B cell (primary cell): Measurements from ENCODE around the gene POGLUT2. TPM values are rescaled to one million over a fixed set of nuclear protein-coding genes. Genes with fewer than 3 reads are reported as not detected.

ENCODE experiments used
- ATAC-seq: fragments of 200-7000 bp; cut with Tn5 transposase; one replicate; pipeline ENCODE4 v1.10.0; 2021; ENCODE audit warnings: low read depth, mild to moderate bottlenecking, moderate number of reproducible peaks, moderate library complexity
- CTCF ChIA-PET: fragments of 350-600 bp; sonication (Branson Sonifier 250); formaldehyde crosslinking; loops from one replicate; lab custom pipeline; 2021; ENCODE audit warnings: antibody characterized with exemption, inconsistent platforms; lab: Charles Lee
- POLR2A ChIA-PET: fragments of 350-600 bp; sonication (Branson Sonifier 250); formaldehyde crosslinking; loops from one replicate; lab custom pipeline; 2021; ENCODE audit warnings: antibody characterized with exemption; lab: Charles Lee
- DNase-seq: peaks from one replicate; pipeline ENCODE4 v3.0.0; 2013
- H2AFZ ChIP-seq: 2 replicates; pipeline ENCODE4 v1.6.1; 2012; ENCODE audit warnings: mild to moderate bottlenecking, low read depth, low read length; ENCODE audit not compliant: insufficient read depth, poor library complexity, severe bottlenecking
- H3K27ac ChIP-seq, 2 donors: 1 replicate in 1 of 2; 2 replicates in 1 of 2; pipeline ENCODE4 v1.5.1; 2012 to 2013; ENCODE audit warnings: low read length in 2 of 2, mild to moderate bottlenecking in 2 of 2, moderate library complexity in 1 of 2
- H3K27me3 ChIP-seq, 4 experiments: fragments of 200-600 bp in 1 of 4; sonication (generic) in 1 of 4; replicated peaks in 1 of 4; 1 replicate in 2 of 4; 2 replicates in 2 of 4; pipeline versions ENCODE4 v1.6.1 to v1.7.0; 2013 to 2016; ENCODE audit warnings: low read length in 3 of 4, mild to moderate bottlenecking in 2 of 4, mixed read lengths in 1 of 4, moderate library complexity in 1 of 4; ENCODE audit not compliant: insufficient read depth in 4 of 4, control insufficient read depth in 3 of 4; ENCODE audit errors: control extremely low read depth in 1 of 4
- H3K36me3 ChIP-seq, 2 experiments: replicated peaks in 1 of 2; 1 replicate in 1 of 2; 2 replicates in 1 of 2; pipeline versions ENCODE4 v1.6.1 to v1.7.1; 2013; ENCODE audit warnings: low read length in 1 of 2; ENCODE audit not compliant: insufficient read depth in 2 of 2, control insufficient read depth in 1 of 2; ENCODE audit errors: control extremely low read depth in 1 of 2, extremely low read depth in 1 of 2
- H3K4me1 ChIP-seq, 2 donors: fragments of 200-600 bp in 1 of 2; sonication (generic) in 1 of 2; 1 replicate in 1 of 2; 2 replicates in 1 of 2; pipeline versions ENCODE4 v1.5.1 to v1.6.1; 2013 to 2017; ENCODE audit warnings: low read length in 2 of 2; ENCODE audit not compliant: control insufficient read depth in 2 of 2, insufficient read depth in 2 of 2
- H3K4me2 ChIP-seq: replicated peaks from 2 replicates; pipeline ENCODE3; 2012; ENCODE audit warnings: mild to moderate bottlenecking, low read depth, low read length; ENCODE audit not compliant: poor library complexity, severe bottlenecking
- H3K4me3 ChIP-seq, 5 experiments: fragments of 200-600 bp in 1 of 5; sonication (generic) in 1 of 5; 1 replicate in 3 of 5; 2 replicates in 2 of 5; pipeline versions ENCODE4 v1.5.1 to v1.7.0; 2011 to 2016; ENCODE audit warnings: low read length in 4 of 5, mild to moderate bottlenecking in 4 of 5, low read depth in 2 of 5, control low read depth in 1 of 5, moderate library complexity in 1 of 5; ENCODE audit not compliant: insufficient read depth in 1 of 5; ENCODE audit errors: control extremely low read depth in 1 of 5, extremely low read depth in 1 of 5
- H3K79me2 ChIP-seq: fragments of 200-600 bp; sonication (generic); one replicate; pipeline ENCODE4 v1.6.0; 2016; ENCODE audit warnings: low read length; ENCODE audit not compliant: control insufficient read depth, insufficient read depth
- H3K9ac ChIP-seq: fragments of 200-600 bp; sonication (generic); 2 replicates; pipeline ENCODE4 v1.6.1; 2017; ENCODE audit warnings: mild to moderate bottlenecking, low read length, moderate library complexity
- H3K9me3 ChIP-seq, 3 donors: one replicate each; pipeline versions ENCODE4 v1.6.1 to v1.7.1; 2013; ENCODE audit warnings: low read length in 2 of 3; ENCODE audit not compliant: control insufficient read depth in 2 of 3, insufficient read depth in 1 of 3; ENCODE audit errors: control extremely low read depth in 1 of 3
- H4K20me1 ChIP-seq: 2 replicates; pipeline ENCODE4 v1.6.0; 2012; ENCODE audit warnings: mild to moderate bottlenecking, low read length; ENCODE audit not compliant: insufficient read depth, control insufficient read depth, poor library complexity, severe bottlenecking
- H3K27ac Mint-ChIP-seq: one replicate; pipeline ENCODE4 v1.8.0; 2021; ENCODE audit warnings: mixed read lengths
- H3K27me3 Mint-ChIP-seq: one replicate; pipeline ENCODE4 v1.8.0; 2021; ENCODE audit warnings: mixed read lengths
- H3K4me1 Mint-ChIP-seq: one replicate; pipeline ENCODE4 v1.8.0; 2021; ENCODE audit warnings: mixed read lengths
- H3K4me3 Mint-ChIP-seq: one replicate; pipeline ENCODE4 v1.8.0; 2021; ENCODE audit warnings: mixed read lengths
- H3K9me3 Mint-ChIP-seq: one replicate; pipeline ENCODE4 v1.8.0; 2022; ENCODE audit warnings: mixed read lengths; ENCODE audit not compliant: insufficient read depth
- CTCF ChIP-seq: fragments of 200-600 bp; IDR thresholded peaks from one replicate; pipeline ENCODE4 v1.8.0; 2022; ENCODE audit warnings: antibody characterized with exemption, mild to moderate bottlenecking
- EZH2 ChIP-seq: IDR thresholded peaks from 2 replicates; pipeline ENCODE4 v1.6.1; 2012; ENCODE audit warnings: borderline replicate concordance, low read depth, mild to moderate bottlenecking, moderate library complexity, low read length; ENCODE audit not compliant: insufficient read depth, poor library complexity, severe bottlenecking
- WGBS: methylation state at CpG from one replicate; pipeline ENCODE4 v1.1.5; 2013; ENCODE audit warnings: missing lambda C conversion rate; ENCODE audit not compliant: insufficient coverage; 5-methylcytosine and 5-hydroxymethylcytosine counted together
- intact Hi-C: fragments of 100-400 bp; cut with micrococcal nuclease; formaldehyde crosslinking; loops from one replicate; pipeline ENCODE4 v1.10.0; 2022
- polyA plus RNA-seq: library from polyadenylated mRNA; depleted of rRNA; stranded (reverse); fragments of >200 nt; gene quantifications from 2 replicates; pipeline ENCODE4 v1.2.3, GENCODE V29; 2012
- total RNA-seq, 2 donors: library from RNA; stranded (reverse); fragments of 120-200 nt in 1 of 2; gene quantifications; 1 replicate in 1 of 2; 2 replicates in 1 of 2; pipeline versions ENCODE4 v1.2.3 to v1.2.4, GENCODE V29; 2013 to 2022

Gene POGLUT2
- total and polyA plus RNA-seq, 2 donors (not counting 1 experiment from before 2014, with no cell fraction given): 0.12 TPM; not detected in 1

DNA sequence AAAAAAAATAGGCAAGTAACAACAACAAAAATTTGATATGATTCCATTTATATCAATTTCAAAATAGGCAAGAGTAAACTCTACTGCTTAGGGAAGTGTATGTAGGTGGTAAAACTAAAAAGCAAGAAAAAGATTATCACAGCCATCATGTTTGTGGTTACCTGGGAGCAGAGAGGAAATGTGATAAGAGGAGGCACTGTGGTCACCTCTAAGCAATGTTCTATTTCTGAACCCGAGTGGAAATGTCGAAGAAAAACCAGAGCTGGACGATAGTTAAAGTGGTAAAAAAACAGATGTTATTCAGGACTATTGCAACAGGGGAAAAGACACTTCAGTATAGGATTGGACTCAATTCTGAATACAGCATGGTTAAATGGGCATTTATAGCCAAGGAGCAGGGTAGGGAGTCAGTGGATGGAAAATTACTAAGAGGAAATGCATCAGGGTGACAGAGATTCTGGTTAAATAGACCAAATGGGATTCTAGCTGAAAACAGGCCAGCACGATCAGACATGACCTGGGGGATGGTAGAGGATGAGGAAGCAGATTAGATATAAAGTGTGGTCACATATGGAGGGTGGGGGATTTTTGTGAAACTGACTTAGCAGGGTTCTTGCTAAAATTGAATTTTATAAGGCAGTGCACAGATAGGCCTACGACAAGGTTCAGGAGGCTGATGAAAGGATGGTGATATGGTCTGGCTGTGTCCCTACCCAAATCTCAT, 19.2 kb downstream of the POGLUT2 start:
- H3K9me3 ChIP-seq: peaks cover 0 to 7% (median 0%) of the 10 kb centered on the region in 3 donors
- peaks cover 1% of the 10 kb centered on the region for H3K4me1 Mint-ChIP-seq
- no peak overlapping the region for H3K4me3 ChIP-seq
- no peaks in the 10 kb centered on the region for H3K27me3 ChIP-seq
- H3K4me2 ChIP-seq: no peak overlapping the region
- no peaks in the 10 kb centered on the region for H3K27me3 Mint-ChIP-seq
- H3K36me3 ChIP-seq: no peaks in the 10 kb centered on the region
- peak overlapping the region; percentile 49 for H2AFZ ChIP-seq
- no peak for DNase-seq
- intact Hi-C loops: loop anchor here (10.0 kb wide), 1 partner anchor 385 kb away; no protein-coding TSS in a partner anchor
- ChIA-PET POLR2A (no interaction called here), CTCF (interaction anchor here (0.7 kb wide), 1 partner anchor 170 kb away, joined by 3 read pairs; no protein-coding TSS in a partner anchor)
- no peak for ATAC-seq
- no peak overlapping the region for H3K9ac ChIP-seq
- no peak for TF ChIP-seq CTCF
- TF ChIP-seq EZH2: no peak
- no peaks in the 10 kb centered on the region for H4K20me1 ChIP-seq
- no peak overlapping the region for H3K4me3 Mint-ChIP-seq
- peaks cover 4% of the 10 kb centered on the region for H3K9me3 Mint-ChIP-seq
- WGBS: 20% methylated on average over 5 of the region's 5 CpGs
- H3K79me2 ChIP-seq: no peaks in the 10 kb centered on the region
- no peak overlapping the region for H3K27ac Mint-ChIP-seq
- no peak overlapping the region for H3K27ac ChIP-seq
- H3K4me1 ChIP-seq: no peaks in the 10 kb centered on the region

GRCh38 chr13:102777736-102778135, 21.0 kb downstream of the POGLUT2 start:
- no peak overlapping the region for H2AFZ ChIP-seq
- DNase-seq (no peak), ATAC-seq (no peak)
- no peaks in the 10 kb centered on the region for H3K27me3 Mint-ChIP-seq
- POLR2A ChIA-PET: interaction anchor here (0.7 kb wide), 1 partner anchor 382 kb away, joined by 5 read pairs; no protein-coding TSS in a partner anchor
- no peak overlapping the region for H3K4me3 ChIP-seq
- no peak overlapping the region for H3K9ac ChIP-seq
- H3K4me1 Mint-ChIP-seq: peaks cover 8% of the 10 kb centered on the region
- H3K27ac Mint-ChIP-seq: no peak overlapping the region
- H3K36me3 ChIP-seq: no peaks in the 10 kb centered on the region
- CTCF ChIA-PET: no interaction called here
- H3K9me3 ChIP-seq: peaks cover 0 to 14% (median 0%) of the 10 kb centered on the region in 3 donors
- H3K4me2 ChIP-seq: no peak overlapping the region
- H4K20me1 ChIP-seq: no peaks in the 10 kb centered on the region
- H3K4me1 ChIP-seq: peaks cover 3 to 10% of the 10 kb centered on the region in 2 donors
- H3K9me3 Mint-ChIP-seq: peaks cover 4% of the 10 kb centered on the region
- intact Hi-C loops: loop anchor here (10.0 kb wide), 1 partner anchor 383 kb away; no protein-coding TSS in a partner anchor
- WGBS: no CpG with 5 or more reads among the region's 3 CpGs
- H3K79me2 ChIP-seq: no peaks in the 10 kb centered on the region
- TF ChIP-seq CTCF (no peak), EZH2 (no peak)
- H3K27me3 ChIP-seq: no peaks in the 10 kb centered on the region
- H3K27ac ChIP-seq: no peak overlapping the region
- no peak overlapping the region for H3K4me3 Mint-ChIP-seq
